ENCODE data around the gene NXN. TPM values are rescaled to one million over a fixed set of nuclear protein-coding genes. Genes with fewer than 3 reads are reported as not detected.

The NXN gene
- total and polyA plus RNA-seq, 2 donors (not counting 1 experiment from before 2014, with no cell fraction given): 0.04 to 0.17 TPM

DNA sequence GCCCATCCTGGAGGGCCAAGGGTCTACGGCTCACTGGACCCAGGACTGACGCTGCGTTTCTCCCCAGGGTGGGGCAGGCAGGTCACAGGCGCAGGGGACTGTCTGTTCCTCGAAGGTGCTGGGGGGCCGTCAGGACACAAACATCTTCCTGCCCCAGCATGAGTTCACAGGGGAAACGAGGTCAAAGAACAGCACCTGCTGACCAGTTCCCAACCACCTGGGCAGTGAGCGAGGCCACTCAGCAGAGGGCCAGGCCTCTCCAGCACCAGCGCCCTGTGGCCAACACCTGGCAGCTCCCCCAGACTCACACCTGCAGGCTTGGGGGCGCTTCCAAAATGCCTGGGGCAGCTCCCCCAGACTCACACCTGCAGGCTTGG lies 47.0 kb upstream of the NXN start:
- Histone ChIP-seq H3K79me2 (ENCODE audit: control insufficient read depth, insufficient read depth, low read length) (peaks cover 6% of the 10 kb centered on the region), H3K9ac (ENCODE audit: low read length) (no peak overlapping the region), H3K4me1 (ENCODE audit: control insufficient read depth in 2 of 2, insufficient read depth in 2 of 2, low read length in 2 of 2) (no peaks in the 10 kb centered on the region), H4K20me1 (ENCODE audit: control insufficient read depth, insufficient read depth, low read length, poor library complexity, severe bottlenecking) (peaks cover 44% of the 10 kb centered on the region), H3K27ac (ENCODE audit: low read length in 2 of 2) (no peak overlapping the region), H3K4me3 (ENCODE audit: control extremely low read depth in 1 of 5, extremely low read depth in 1 of 5, insufficient read depth in 1 of 5, low read depth in 2 of 5, low read length in 4 of 5) (no peak overlapping the region), H3K4me2 (replicated peaks; ENCODE audit: low read depth, low read length, poor library complexity, severe bottlenecking) (no peak overlapping the region), H2AFZ (ENCODE audit: insufficient read depth, low read depth, low read length, poor library complexity, severe bottlenecking) (no peak overlapping the region), H3K27me3 (replicated peaks in 1 of 4; ENCODE audit: control extremely low read depth in 1 of 4, control insufficient read depth in 3 of 4, insufficient read depth in 4 of 4, low read length in 3 of 4) (no peaks in the 10 kb centered on the region), H3K36me3 (replicated peaks in 1 of 2; ENCODE audit: control extremely low read depth in 1 of 2, control insufficient read depth in 1 of 2, extremely low read depth in 1 of 2, insufficient read depth in 2 of 2, low read length in 1 of 2) (no peaks in the 10 kb centered on the region), H3K9me3 (ENCODE audit: control extremely low read depth in 1 of 3, control insufficient read depth in 2 of 3, insufficient read depth in 1 of 3, low read length in 2 of 3) (no peaks in the 10 kb centered on the region)
- WGBS (ENCODE audit: insufficient coverage): 95% methylated on average over 10 of the region's 10 CpGs
- Mint-ChIP-seq H3K27me3 (no peaks in the 10 kb centered on the region), H3K4me3 (no peak overlapping the region), H3K27ac (no peak overlapping the region), H3K9me3 (ENCODE audit: insufficient read depth) (no peaks in the 10 kb centered on the region), H3K4me1 (no peaks in the 10 kb centered on the region)
- POLR2A ChIA-PET: no interaction called here
- CTCF ChIA-PET: no interaction called here
- TF ChIP-seq, protein P1, sequence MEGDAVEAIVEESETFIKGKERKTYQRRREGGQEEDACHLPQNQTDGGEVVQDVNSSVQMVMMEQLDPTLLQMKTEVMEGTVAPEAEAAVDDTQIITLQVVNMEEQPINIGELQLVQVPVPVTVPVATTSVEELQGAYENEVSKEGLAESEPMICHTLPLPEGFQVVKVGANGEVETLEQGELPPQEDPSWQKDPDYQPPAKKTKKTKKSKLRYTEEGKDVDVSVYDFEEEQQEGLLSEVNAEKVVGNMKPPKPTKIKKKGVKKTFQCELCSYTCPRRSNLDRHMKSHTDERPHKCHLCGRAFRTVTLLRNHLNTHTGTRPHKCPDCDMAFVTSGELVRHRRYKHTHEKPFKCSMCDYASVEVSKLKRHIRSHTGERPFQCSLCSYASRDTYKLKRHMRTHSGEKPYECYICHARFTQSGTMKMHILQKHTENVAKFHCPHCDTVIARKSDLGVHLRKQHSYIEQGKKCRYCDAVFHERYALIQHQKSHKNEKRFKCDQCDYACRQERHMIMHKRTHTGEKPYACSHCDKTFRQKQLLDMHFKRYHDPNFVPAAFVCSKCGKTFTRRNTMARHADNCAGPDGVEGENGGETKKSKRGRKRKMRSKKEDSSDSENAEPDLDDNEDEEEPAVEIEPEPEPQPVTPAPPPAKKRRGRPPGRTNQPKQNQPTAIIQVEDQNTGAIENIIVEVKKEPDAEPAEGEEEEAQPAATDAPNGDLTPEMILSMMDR (IDR thresholded peaks at IDR 0.05): no peak
- no peak for TF ChIP-seq EZH2 (IDR thresholded peaks at IDR 0.05; ENCODE audit: borderline replicate concordance, insufficient read depth, low read depth, low read length, poor library complexity, severe bottlenecking)
- intact Hi-C loops (cut with micrococcal nuclease): no loop called here
- DNase-seq: no peak
- ATAC-seq (ENCODE audit: low read depth): no peak

GRCh38 chr17:1025733-1026598 lies 46.4 kb upstream of the NXN start:
- Histone ChIP-seq H4K20me1 (ENCODE audit: control insufficient read depth, insufficient read depth, low read length, poor library complexity, severe bottlenecking) (peaks cover 48% of the 10 kb centered on the region), H3K27ac (ENCODE audit: low read length in 2 of 2) (no peak overlapping the region), H3K9ac (ENCODE audit: low read length) (no peak overlapping the region), H3K4me2 (replicated peaks; ENCODE audit: low read depth, low read length, poor library complexity, severe bottlenecking) (no peak overlapping the region), H2AFZ (ENCODE audit: insufficient read depth, low read depth, low read length, poor library complexity, severe bottlenecking) (no peak overlapping the region), H3K79me2 (ENCODE audit: control insufficient read depth, insufficient read depth, low read length) (peaks cover 8% of the 10 kb centered on the region), H3K9me3 (ENCODE audit: control extremely low read depth in 1 of 3, control insufficient read depth in 2 of 3, insufficient read depth in 1 of 3, low read length in 2 of 3) (no peaks in the 10 kb centered on the region), H3K4me3 (ENCODE audit: control extremely low read depth in 1 of 5, extremely low read depth in 1 of 5, insufficient read depth in 1 of 5, low read depth in 2 of 5, low read length in 4 of 5) (no peak overlapping the region), H3K4me1 (ENCODE audit: control insufficient read depth in 2 of 2, insufficient read depth in 2 of 2, low read length in 2 of 2) (no peaks in the 10 kb centered on the region), H3K27me3 (replicated peaks in 1 of 4; ENCODE audit: control extremely low read depth in 1 of 4, control insufficient read depth in 3 of 4, insufficient read depth in 4 of 4, low read length in 3 of 4) (no peaks in the 10 kb centered on the region), H3K36me3 (replicated peaks in 1 of 2; ENCODE audit: control extremely low read depth in 1 of 2, control insufficient read depth in 1 of 2, extremely low read depth in 1 of 2, insufficient read depth in 2 of 2, low read length in 1 of 2) (no peaks in the 10 kb centered on the region)
- TF ChIP-seq EZH2 (IDR thresholded peaks at IDR 0.05; ENCODE audit: borderline replicate concordance, insufficient read depth, low read depth, low read length, poor library complexity, severe bottlenecking): no peak
- TF ChIP-seq, protein P1 (IDR thresholded peaks at IDR 0.05): no peak
- 93% methylated on average over 27 of the region's 30 CpGs for WGBS (ENCODE audit: insufficient coverage)
- Mint-ChIP-seq H3K4me3 (no peak overlapping the region), H3K27me3 (no peaks in the 10 kb centered on the region), H3K4me1 (no peaks in the 10 kb centered on the region), H3K27ac (no peak overlapping the region), H3K9me3 (ENCODE audit: insufficient read depth) (no peaks in the 10 kb centered on the region)
- ChIA-PET POLR2A (no interaction called here), CTCF (no interaction called here)
- DNase-seq: no peak
- no peak for ATAC-seq (ENCODE audit: low read depth)
- intact Hi-C loops (cut with micrococcal nuclease): no loop called here

Data from B cell (primary cell).